K562 (cell line): Measurements from ENCODE around the gene LYVE1. TPM values are rescaled to one million over a fixed set of nuclear protein-coding genes. Genes with fewer than 3 reads are reported as not detected.

Experiments
- CBFA2T2 ChIP-seq: fragments of 450-650 bp; conservative IDR thresholded peaks from 2 replicates; pipeline ENCODE4 v1.6.1; 2017; ENCODE audit warnings: mild to moderate bottlenecking
- CHD2 ChIP-seq: IDR thresholded peaks from 2 replicates; pipeline ENCODE4 v1.6.1; 2011; ENCODE audit warnings: low read depth, low read length
- DPF2 ChIP-seq: fragments of 450-650 bp; IDR thresholded peaks from 2 replicates; pipeline ENCODE4 v1.6.1; 2016
- ELK1 ChIP-seq: sonication (generic); formaldehyde crosslinking; IDR thresholded peaks from 2 replicates; pipeline ENCODE4 v1.8.1; 2022; ENCODE audit warnings: missing genetic modification reagents
- KAT7 ChIP-seq: sonication (generic); formaldehyde crosslinking; IDR thresholded peaks from 2 replicates; pipeline ENCODE4 v1.8.0; 2022; ENCODE audit warnings: missing genetic modification reagents, mild to moderate bottlenecking, borderline replicate concordance
- MTA2 ChIP-seq: fragments of 450-650 bp; IDR thresholded peaks from 2 replicates; pipeline ENCODE4 v1.6.1; 2016; ENCODE audit warnings: low read depth
- MTA3 ChIP-seq: fragments of 450-650 bp; formaldehyde crosslinking; IDR thresholded peaks from 2 replicates; pipeline ENCODE4 v1.6.1; 2017; ENCODE audit warnings: mild to moderate bottlenecking, borderline replicate concordance
- NKRF ChIP-seq: fragments of 450-650 bp; IDR thresholded peaks from 2 replicates; pipeline ENCODE4 v1.6.1; 2016; ENCODE audit warnings: borderline replicate concordance
- POLR2B ChIP-seq: fragments of 450-650 bp; IDR thresholded peaks from 2 replicates; pipeline ENCODE4 v1.6.1; 2018; ENCODE audit warnings: low read depth; ENCODE audit not compliant: partially characterized antibody
- POLR3A ChIP-seq: IDR thresholded peaks from 2 replicates; pipeline ENCODE4 v1.6.1; 2011; ENCODE audit warnings: borderline replicate concordance, mild to moderate bottlenecking, moderate library complexity; ENCODE audit not compliant: insufficient read length, insufficient read depth; ENCODE audit errors: extremely low read depth
- RB1 ChIP-seq: fragments of 450-650 bp; IDR thresholded peaks from 2 replicates; pipeline ENCODE4 v1.6.1; 2017; ENCODE audit warnings: low read depth, mild to moderate bottlenecking
- RREB1 ChIP-seq: fragments of 250-450 bp; sonication (Bioruptor Pico); IDR thresholded peaks from 2 replicates; pipeline ENCODE4 v1.4.0; 2020
- SRF ChIP-seq, 2 experiments: fragments of 250-450, 450-650 bp in 1 of 2; sonication (Bioruptor Pico) in 1 of 2; sonication (generic) in 1 of 2; formaldehyde crosslinking; IDR thresholded peaks; 2 replicates each; pipeline versions ENCODE4 v1.5.0 to v1.5.1; 2020 to 2022; ENCODE audit warnings: mild to moderate bottlenecking in 1 of 2, missing genetic modification reagents in 1 of 2
- TAF1 ChIP-seq: IDR thresholded peaks from 2 replicates; pipeline ENCODE4 v1.6.1; 2011; ENCODE audit warnings: mild to moderate bottlenecking, low read length, moderate library complexity; ENCODE audit not compliant: insufficient read depth, control insufficient read depth, severe bottlenecking; ENCODE audit errors: extremely low read depth
- ZNF146 ChIP-seq: IDR thresholded peaks from one replicate; pipeline ENCODE4 v1.6.1; 2018; ENCODE audit warnings: missing compliant biosample characterization; ENCODE audit not compliant: unreplicated experiment
- ZNF232 ChIP-seq: sonication (generic); formaldehyde crosslinking; IDR thresholded peaks from 2 replicates; pipeline ENCODE4 v1.8.0; 2022; ENCODE audit warnings: mild to moderate bottlenecking, missing genetic modification reagents
- ZNF444 ChIP-seq: fragments of 250-450 bp; sonication (Bioruptor Pico); IDR thresholded peaks from 2 replicates; pipeline ENCODE4 v1.4.0; 2020; ENCODE audit warnings: mild to moderate bottlenecking, moderate library complexity
- ZNF589 ChIP-seq: fragments of 200-800 bp; sonication (Bioruptor generic); IDR thresholded peaks from 2 replicates; pipeline ENCODE4 v1.6.1; 2016; ENCODE audit warnings: low read depth, missing genetic modification characterization, missing compliant biosample characterization
- ZNF830 ChIP-seq: fragments of 250-450 bp; sonication (Bioruptor Pico); IDR thresholded peaks from 2 replicates; pipeline ENCODE4 v1.5.0; 2021; ENCODE audit warnings: mild to moderate bottlenecking
- polyA plus RNA-seq, 8 experiments: library from polyadenylated mRNA; depleted of rRNA in 4 of 8; stranded (reverse) in 5 of 8; unstranded in 3 of 8; fragments of >200 nt; fragmentation: Nextera tagmentation in 2 of 8; fragmentation: Illumina TruSeq in 1 of 8; extraction: Ambion mirVana in 2 of 8; extraction: Trizol in 1 of 8; gene quantifications; 2 replicates each; pipeline versions ENCODE4 v1.2.1 to v1.2.3, GENCODE V29; 2011 to 2014; ENCODE audit warnings: inconsistent platforms in 1 of 8, missing spikeins in 1 of 8
- total RNA-seq, 7 experiments: library from RNA; depleted of rRNA in 6 of 7; stranded (reverse); fragments of >200 nt in 6 of 7; fragmentation: Illumina TruSeq in 2 of 7; extraction: Trizol in 2 of 7; gene quantifications; 2 replicates each; pipeline versions ENCODE4 v1.2.1 to v1.2.3, GENCODE V29; 2011 to 2021; ENCODE audit warnings: low replicate concordance in 1 of 7

Gene LYVE1
- total and polyA plus RNA-seq, 9 of the 15 experiments (the other 6 are each of a cell fraction or from before 2014, with no cell fraction given): 0.06 to 1.1 (median 0.14) TPM; not detected in 1

- TF ChIP-seq ZNF589: no peak
- TF ChIP-seq NKRF: no peak
- no peak for TF ChIP-seq ZNF146 (CRISPR knock-in tag)
- no peak for TF ChIP-seq KAT7 (CRISPR knock-in tag)
- peak; percentile 90 for TF ChIP-seq DPF2
- TF ChIP-seq ZNF830 (CRISPR knock-in tag): no peak
- TF ChIP-seq CHD2: no peak
- no peak for TF ChIP-seq MTA3
- no peak for TF ChIP-seq ZNF232
- TF ChIP-seq MTA2: peak; percentile 56; the same call in 1 of the 2 replicates
- peak; percentile 60 for TF ChIP-seq CBFA2T2
- no peak for TF ChIP-seq TAF1
- TF ChIP-seq ZNF444 (CRISPR knock-in tag): no peak
- TF ChIP-seq RB1: no peak
- no peak for TF ChIP-seq POLR3A
- no peak for TF ChIP-seq POLR2B
- no peak for TF ChIP-seq ELK1 (CRISPR knock-in tag)
- no peak for TF ChIP-seq RREB1
- TF ChIP-seq SRF (CRISPR knock-in tag; IDR thresholded peaks at IDR 0.05): no peak
Observed at GRCh38 chr11:10588904-10589303, 20.4 kb upstream of the LYVE1 start (continued).
